Measurements from ENCODE around the gene CYP2S1. TPM values are rescaled to one million over a fixed set of nuclear protein-coding genes. Genes with fewer than 3 reads are reported as not detected.
"Not testable (repeated sequence)": the region's sequence is repeated elsewhere in the genome, so short reads cannot be mapped to it uniquely, and the experiment has no call there.

CYP2S1 gene
- total RNA-seq, 1 experiment from 2014 or later: 191 TPM

GRCh38 chr19:41204338-41204737 lies 11.3 kb downstream of the CYP2S1 start:
- peak; percentile 86 for TF ChIP-seq CTCF (IDR thresholded peaks at IDR 0.05)
- DNase-seq (ENCODE audit: low spot score) (peak; percentile 89), ATAC-seq (peak; percentile 94)
- not testable (repeated sequence) for H3K4me1 Mint-ChIP-seq; H3K4me3 Mint-ChIP-seq; H3K27me3 Mint-ChIP-seq (ENCODE audit: low read depth); H3K9me3 Mint-ChIP-seq
- ChIA-PET POLR2A (interaction anchor here (0.6 to 1.1 kb wide), 6 partner anchors 55 to 522 kb away, joined by 3 to 12 read pairs (median 3); partner anchors contain the start of gene HNRNPUL1), CTCF (interaction anchor here (0.6 to 3.4 kb wide), 44 partner anchors 8 to 1950 kb away, joined by 3 to 95 read pairs (median 4); partner anchors contain the start of genes AXL, B9D2, CYP2S1 and HNRNPUL1)
- H3K27ac Mint-ChIP-seq: peak overlapping the region; percentile 98
- peaks cover 59% of the 10 kb centered on the region for H3K36me3 Mint-ChIP-seq

- Mint-ChIP-seq H3K9me3 (no peaks in the 10 kb centered on the region), H3K27me3 (ENCODE audit: low read depth) (no peaks in the 10 kb centered on the region), H3K36me3 (peaks cover 49% of the 10 kb centered on the region), H3K4me3 (no peak overlapping the region), H3K4me1 (peaks cover 2% of the 10 kb centered on the region), H3K27ac (no peak overlapping the region)
- TF ChIP-seq ATF3 (CRISPR knock-in tag; conservative IDR thresholded peaks at IDR 0.05) (no peak), ZBTB43 (CRISPR knock-in tag; IDR thresholded peaks at IDR 0.05) (no peak), CREB1 (CRISPR knock-in tag; IDR thresholded peaks at IDR 0.05) (no peak), FOXJ3 (CRISPR knock-in tag; IDR thresholded peaks at IDR 0.05; ENCODE audit: borderline replicate concordance) (no peak), HMGA2 (CRISPR knock-in tag; IDR thresholded peaks at IDR 0.05) (no peak), JAZF1 (CRISPR knock-in tag; IDR thresholded peaks at IDR 0.05) (no peak), ARID4B (CRISPR knock-in tag; IDR thresholded peaks at IDR 0.05; ENCODE audit: borderline replicate concordance) (no peak), MAX (CRISPR knock-in tag; IDR thresholded peaks at IDR 0.05) (no peak), RORB (CRISPR knock-in tag; IDR thresholded peaks at IDR 0.05) (no peak), SMAD3 (CRISPR knock-in tag; IDR thresholded peaks at IDR 0.05; ENCODE audit: borderline replicate concordance) (no peak)
- ChIA-PET POLR2A (no interaction called here), CTCF (no interaction called here)
- no peak for DNase-seq (ENCODE audit: low spot score)
- ATAC-seq: no peak
Observed at GRCh38 chr19:41205995-41206394, 13.0 kb downstream of the CYP2S1 start.

- peaks cover 45% of the 10 kb centered on the region for H3K36me3 Mint-ChIP-seq
- H3K4me3 Mint-ChIP-seq: no peak overlapping the region
- no peak for TF ChIP-seq MYBL2 (CRISPR knock-in tag; IDR thresholded peaks at IDR 0.05)
- no peak for TF ChIP-seq ETV6 (CRISPR knock-in tag; IDR thresholded peaks at IDR 0.05)
- TF ChIP-seq RELA (CRISPR knock-in tag; IDR thresholded peaks at IDR 0.05; ENCODE audit: borderline replicate concordance): no peak
- TF ChIP-seq IRF2 (CRISPR knock-in tag; IDR thresholded peaks at IDR 0.05; ENCODE audit: borderline replicate concordance, low read depth): no peak
- no peak for TF ChIP-seq PRRX2 (CRISPR knock-in tag; IDR thresholded peaks at IDR 0.05)
- TF ChIP-seq E2F4 (CRISPR knock-in tag; IDR thresholded peaks at IDR 0.05; ENCODE audit: borderline replicate concordance, low read depth): no peak
- no peak for TF ChIP-seq ZNF423 (CRISPR knock-in tag; IDR thresholded peaks at IDR 0.05)
- no peak for TF ChIP-seq ZMAT4 (CRISPR knock-in tag; IDR thresholded peaks at IDR 0.05)
- no peak for TF ChIP-seq OVOL2 (CRISPR knock-in tag; IDR thresholded peaks at IDR 0.05; ENCODE audit: borderline replicate concordance)
- TF ChIP-seq USF2 (CRISPR knock-in tag; IDR thresholded peaks at IDR 0.05): no peak
- TF ChIP-seq MAX (CRISPR knock-in tag; IDR thresholded peaks at IDR 0.05): no peak
- no peak for DNase-seq (ENCODE audit: low spot score)
- H3K4me1 Mint-ChIP-seq: peaks cover 2% of the 10 kb centered on the region
- H3K27ac Mint-ChIP-seq: peak overlapping the region; percentile 54; the same call in 1 of the 2 replicates
- ChIA-PET POLR2A (no interaction called here), CTCF (no interaction called here)
- ATAC-seq: no peak
- H3K27me3 Mint-ChIP-seq (ENCODE audit: low read depth): no peaks in the 10 kb centered on the region
- no peaks in the 10 kb centered on the region for H3K9me3 Mint-ChIP-seq
Observed at GRCh38 chr19:41206456-41206855, 13.4 kb downstream of the CYP2S1 start.
